ENCODE results near the gene ARL14EPL.

DNA sequence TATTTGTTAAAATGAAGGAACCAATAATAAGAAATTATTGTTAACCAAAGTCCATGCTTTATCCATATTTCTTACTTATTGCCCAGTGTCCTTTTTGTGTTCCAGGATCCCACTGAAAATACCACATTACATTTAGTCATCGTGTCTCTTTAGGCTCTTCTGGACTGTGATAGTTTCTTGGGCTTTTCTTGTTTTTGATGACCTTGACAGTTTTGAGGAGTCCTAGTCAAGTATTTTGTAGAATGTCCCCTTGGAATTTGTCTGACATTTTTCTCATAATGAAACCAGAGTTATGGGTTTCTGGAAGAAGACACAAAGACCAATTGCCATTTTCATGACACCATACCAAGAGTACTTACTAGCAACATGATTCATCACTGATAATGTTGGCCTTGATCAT, 38.9 kb downstream of the ARL14EPL start:
- TF ChIP-seq, protein P1, sequence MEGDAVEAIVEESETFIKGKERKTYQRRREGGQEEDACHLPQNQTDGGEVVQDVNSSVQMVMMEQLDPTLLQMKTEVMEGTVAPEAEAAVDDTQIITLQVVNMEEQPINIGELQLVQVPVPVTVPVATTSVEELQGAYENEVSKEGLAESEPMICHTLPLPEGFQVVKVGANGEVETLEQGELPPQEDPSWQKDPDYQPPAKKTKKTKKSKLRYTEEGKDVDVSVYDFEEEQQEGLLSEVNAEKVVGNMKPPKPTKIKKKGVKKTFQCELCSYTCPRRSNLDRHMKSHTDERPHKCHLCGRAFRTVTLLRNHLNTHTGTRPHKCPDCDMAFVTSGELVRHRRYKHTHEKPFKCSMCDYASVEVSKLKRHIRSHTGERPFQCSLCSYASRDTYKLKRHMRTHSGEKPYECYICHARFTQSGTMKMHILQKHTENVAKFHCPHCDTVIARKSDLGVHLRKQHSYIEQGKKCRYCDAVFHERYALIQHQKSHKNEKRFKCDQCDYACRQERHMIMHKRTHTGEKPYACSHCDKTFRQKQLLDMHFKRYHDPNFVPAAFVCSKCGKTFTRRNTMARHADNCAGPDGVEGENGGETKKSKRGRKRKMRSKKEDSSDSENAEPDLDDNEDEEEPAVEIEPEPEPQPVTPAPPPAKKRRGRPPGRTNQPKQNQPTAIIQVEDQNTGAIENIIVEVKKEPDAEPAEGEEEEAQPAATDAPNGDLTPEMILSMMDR (IDR thresholded peaks at IDR 0.05) = no peak
- no peak for TF ChIP-seq POLR2AphosphoS5 (IDR thresholded peaks at IDR 0.05)
- TF ChIP-seq POLR2A (IDR thresholded peaks at IDR 0.05) = no peak
- TF ChIP-seq EP300 (IDR thresholded peaks at IDR 0.05) = no peak

Data from sigmoid colon (tissue), 4 donors.